WTC11 (cell line): Measurements from ENCODE around the gene C9orf153.

Experiments
- CTCF ChIP-seq: fragments of 200-600 bp; IDR thresholded peaks from 2 replicates; pipeline ENCODE4 v1.8.0; 2022; ENCODE audit warnings: antibody characterized with exemption
- SMAD3 ChIP-seq: sonication (generic); formaldehyde crosslinking; IDR thresholded peaks from 2 replicates; pipeline ENCODE4 v1.8.0; 2022; ENCODE audit warnings: missing genetic modification reagents, mild to moderate bottlenecking, borderline replicate concordance
- ZNF263 ChIP-seq: sonication (generic); formaldehyde crosslinking; IDR thresholded peaks from 2 replicates; pipeline ENCODE4 v1.8.1; 2022; ENCODE audit warnings: low read depth, mild to moderate bottlenecking, moderate library complexity, missing genetic modification reagents

GRCh38 chr9:86308687-86309086 is 49.2 kb upstream of the C9orf153 start:
- TF ChIP-seq ZNF263 (CRISPR knock-in tag) (no peak), SMAD3 (CRISPR knock-in tag) (no peak), CTCF (no peak)
